RPMI8226 (cell line): ENCODE measurements around the gene NDUFB6.

Source experiments
- DNase-seq: peaks from one replicate; pipeline ENCODE4 v3.0.0-alpha.2; 2015

The NDUFB6 gene

GRCh38 chr9:32516241-32516640 is 56.7 kb downstream of the NDUFB6 start:
- DNase-seq: no peak

- no peak for DNase-seq
Measured at GRCh38 chr9:32508728-32509127, 64.2 kb downstream of the NDUFB6 start.

- DNase-seq: no peak
Measured at GRCh38 chr9:32503008-32503407, 70.0 kb downstream of the NDUFB6 start.
